ENCODE data around the gene KRT73. TPM values are rescaled to one million over a fixed set of nuclear protein-coding genes. Genes with fewer than 3 reads are reported as not detected.

Gene KRT73
- total and polyA plus RNA-seq, 2 donors, result 0.11 TPM; not detected in 1

GRCh38 chr12:52608826-52609630, 9.3 kb downstream of the KRT73 start:
- Histone ChIP-seq H3K27ac (ENCODE audit: low read depth) (no peak overlapping the region), H3K36me3 (ENCODE audit: insufficient read depth) (no peaks in the 10 kb centered on the region), H3K4me1 (ENCODE audit: insufficient read depth) (no peaks in the 10 kb centered on the region), H3K4me3 (ENCODE audit: low read depth, low read length) (no peak overlapping the region)
- 82% methylated on average over 8 of the region's 8 CpGs for WGBS
- DNase-seq (ENCODE audit: extremely low spot score), result no peak

GRCh38 chr12:52608161-52608560, 10.2 kb downstream of the KRT73 start:
- Histone ChIP-seq H3K36me3 (ENCODE audit: insufficient read depth) (no peaks in the 10 kb centered on the region), H3K4me3 (ENCODE audit: low read depth, low read length) (no peak overlapping the region), H3K4me1 (ENCODE audit: insufficient read depth) (no peaks in the 10 kb centered on the region), H3K27ac (ENCODE audit: low read depth) (no peak overlapping the region)
- DNase-seq (ENCODE audit: extremely low spot score), result no peak
- whole genome bisulfite sequencing, result 81% methylated on average over 6 of the region's 6 CpGs

GRCh38 chr12:52607314-52607713, 11.0 kb downstream of the KRT73 start:
- no peak overlapping the region for H3K27ac ChIP-seq (ENCODE audit: low read depth)
- no peak for DNase-seq (ENCODE audit: extremely low spot score)
- no peaks in the 10 kb centered on the region for H3K4me1 ChIP-seq (ENCODE audit: insufficient read depth)
- no peak overlapping the region for H3K4me3 ChIP-seq (ENCODE audit: low read depth, low read length)
- no peaks in the 10 kb centered on the region for H3K36me3 ChIP-seq (ENCODE audit: insufficient read depth)
- WGBS, result 64% methylated on average over 1 of the region's 1 CpG

- no peak overlapping the region for H3K27ac ChIP-seq (ENCODE audit: low read depth)
- DNase-seq (ENCODE audit: extremely low spot score), result no peak
- H3K4me3 ChIP-seq (ENCODE audit: low read depth, low read length), result no peak overlapping the region
- H3K4me1 ChIP-seq (ENCODE audit: insufficient read depth), result no peaks in the 10 kb centered on the region
- H3K36me3 ChIP-seq (ENCODE audit: insufficient read depth), result no peaks in the 10 kb centered on the region
- WGBS, result 75% methylated on average over 7 of the region's 7 CpGs
These were observed 11.7 kb downstream of the KRT73 start for GRCh38 chr12:52606581-52607218.

- H3K4me3 ChIP-seq (ENCODE audit: low read depth, low read length), result no peak overlapping the region
- H3K27ac ChIP-seq (ENCODE audit: low read depth), result no peak overlapping the region
- DNase-seq (ENCODE audit: extremely low spot score), result no peak
- WGBS, result 81% methylated on average over 3 of the region's 3 CpGs
- H3K36me3 ChIP-seq (ENCODE audit: insufficient read depth), result no peaks in the 10 kb centered on the region
- no peaks in the 10 kb centered on the region for H3K4me1 ChIP-seq (ENCODE audit: insufficient read depth)
These were observed 12.3 kb downstream of the KRT73 start for GRCh38 chr12:52606096-52606495.

GRCh38 chr12:52605542-52605941, 12.8 kb downstream of the KRT73 start:
- no peak overlapping the region for H3K4me3 ChIP-seq (ENCODE audit: low read depth, low read length)
- 82% methylated on average over 1 of the region's 1 CpG for WGBS

GRCh38 chr12:52604859-52605258, 13.5 kb downstream of the KRT73 start:
- Histone ChIP-seq H3K27ac (ENCODE audit: low read depth) (no peak overlapping the region), H3K36me3 (ENCODE audit: insufficient read depth) (no peaks in the 10 kb centered on the region), H3K4me1 (ENCODE audit: insufficient read depth) (no peaks in the 10 kb centered on the region), H3K4me3 (ENCODE audit: low read depth, low read length) (no peak overlapping the region)
- DNase-seq (ENCODE audit: extremely low spot score), result no peak

More at GRCh38 chr12:52605542-52605941, 12.8 kb downstream of the KRT73 start:
- no peak for DNase-seq (ENCODE audit: extremely low spot score)
- Histone ChIP-seq H3K36me3 (ENCODE audit: insufficient read depth) (no peaks in the 10 kb centered on the region), H3K27ac (ENCODE audit: low read depth) (no peak overlapping the region), H3K4me1 (ENCODE audit: insufficient read depth) (no peaks in the 10 kb centered on the region)

GRCh38 chr12:52603314-52603713, 15.0 kb downstream of the KRT73 start:
- WGBS, result 91% methylated on average over 2 of the region's 2 CpGs
- DNase-seq (ENCODE audit: extremely low spot score), result no peak

GRCh38 chr12:52602552-52602951, 15.8 kb downstream of the KRT73 start:
- no peak for DNase-seq (ENCODE audit: extremely low spot score)
- no peaks in the 10 kb centered on the region for H3K36me3 ChIP-seq (ENCODE audit: insufficient read depth)
- 82% methylated on average over 5 of the region's 5 CpGs for WGBS
- H3K4me1 ChIP-seq (ENCODE audit: insufficient read depth), result no peaks in the 10 kb centered on the region
- H3K4me3 ChIP-seq (ENCODE audit: low read depth, low read length), result no peak overlapping the region
- no peak overlapping the region for H3K27ac ChIP-seq (ENCODE audit: low read depth)

More at GRCh38 chr12:52603314-52603713, 15.0 kb downstream of the KRT73 start:
- Histone ChIP-seq H3K4me3 (ENCODE audit: low read depth, low read length) (no peak overlapping the region), H3K4me1 (ENCODE audit: insufficient read depth) (no peaks in the 10 kb centered on the region), H3K36me3 (ENCODE audit: insufficient read depth) (no peaks in the 10 kb centered on the region), H3K27ac (ENCODE audit: low read depth) (no peak overlapping the region)

GRCh38 chr12:52601671-52602070, 16.7 kb downstream of the KRT73 start:
- H3K4me3 ChIP-seq (ENCODE audit: low read depth, low read length), result no peak overlapping the region
- WGBS, result 57% methylated on average over 4 of the region's 4 CpGs
- H3K27ac ChIP-seq (ENCODE audit: low read depth), result no peak overlapping the region
- H3K36me3 ChIP-seq (ENCODE audit: insufficient read depth), result no peaks in the 10 kb centered on the region
- no peaks in the 10 kb centered on the region for H3K4me1 ChIP-seq (ENCODE audit: insufficient read depth)
- no peak for DNase-seq (ENCODE audit: extremely low spot score)

GRCh38 chr12:52600941-52601481, 17.3 kb downstream of the KRT73 start, which contains the start of gene KRT72:
Gene KRT72, minus strand, starts transcription at chr12:52601463. Its CDS starts 11 bp downstream, at chr12:52601452.
- Histone ChIP-seq H3K4me1 (ENCODE audit: insufficient read depth) (no peaks in the 10 kb centered on the region), H3K36me3 (ENCODE audit: insufficient read depth) (no peaks in the 10 kb centered on the region), H3K4me3 (ENCODE audit: low read depth, low read length) (no peak within 1 kb of the TSS), H3K27ac (ENCODE audit: low read depth) (no peak within 1 kb of the TSS)
- DNase-seq (ENCODE audit: extremely low spot score), result no peak
- WGBS, result 26% methylated on average over 48 of the region's 48 CpGs

GRCh38 chr12:52600475-52600874, 17.9 kb downstream of the KRT73 start:
- no peak for DNase-seq (ENCODE audit: extremely low spot score)
- no peaks in the 10 kb centered on the region for H3K4me1 ChIP-seq (ENCODE audit: insufficient read depth)
- no peak overlapping the region for H3K27ac ChIP-seq (ENCODE audit: low read depth)
- no peaks in the 10 kb centered on the region for H3K36me3 ChIP-seq (ENCODE audit: insufficient read depth)
- 87% methylated on average over 12 of the region's 12 CpGs for WGBS
- H3K4me3 ChIP-seq (ENCODE audit: low read depth, low read length), result no peak overlapping the region

GRCh38 chr12:52600071-52600470, 18.3 kb downstream of the KRT73 start:
- Histone ChIP-seq H3K36me3 (ENCODE audit: insufficient read depth) (no peaks in the 10 kb centered on the region), H3K4me1 (ENCODE audit: insufficient read depth) (no peaks in the 10 kb centered on the region), H3K27ac (ENCODE audit: low read depth) (no peak overlapping the region), H3K4me3 (ENCODE audit: low read depth, low read length) (no peak overlapping the region)
- no peak for DNase-seq (ENCODE audit: extremely low spot score)
- 72% methylated on average over 2 of the region's 2 CpGs for WGBS

- no peaks in the 10 kb centered on the region for H3K4me1 ChIP-seq (ENCODE audit: insufficient read depth)
- WGBS, result 93% methylated on average over 5 of the region's 5 CpGs
- no peak overlapping the region for H3K4me3 ChIP-seq (ENCODE audit: low read depth, low read length)
- H3K27ac ChIP-seq (ENCODE audit: low read depth), result no peak overlapping the region
- DNase-seq (ENCODE audit: extremely low spot score), result no peak
- H3K36me3 ChIP-seq (ENCODE audit: insufficient read depth), result no peaks in the 10 kb centered on the region
These were observed 19.4 kb downstream of the KRT73 start for GRCh38 chr12:52598966-52599365.
